Measurements from ENCODE around the gene FBXL14. TPM values are rescaled to one million over a fixed set of nuclear protein-coding genes. Genes with fewer than 3 reads are reported as not detected.

Gene FBXL14
- polyA plus RNA-seq, 4 donors: 9.9 to 14.4 (median 11.2) TPM

GRCh38 chr12:1519642-1520041 is 74.7 kb downstream of the FBXL14 start:
- no peak for DNase-seq (ENCODE audit: low read depth in 4 of 4, low spot score in 3 of 4)

DNA sequence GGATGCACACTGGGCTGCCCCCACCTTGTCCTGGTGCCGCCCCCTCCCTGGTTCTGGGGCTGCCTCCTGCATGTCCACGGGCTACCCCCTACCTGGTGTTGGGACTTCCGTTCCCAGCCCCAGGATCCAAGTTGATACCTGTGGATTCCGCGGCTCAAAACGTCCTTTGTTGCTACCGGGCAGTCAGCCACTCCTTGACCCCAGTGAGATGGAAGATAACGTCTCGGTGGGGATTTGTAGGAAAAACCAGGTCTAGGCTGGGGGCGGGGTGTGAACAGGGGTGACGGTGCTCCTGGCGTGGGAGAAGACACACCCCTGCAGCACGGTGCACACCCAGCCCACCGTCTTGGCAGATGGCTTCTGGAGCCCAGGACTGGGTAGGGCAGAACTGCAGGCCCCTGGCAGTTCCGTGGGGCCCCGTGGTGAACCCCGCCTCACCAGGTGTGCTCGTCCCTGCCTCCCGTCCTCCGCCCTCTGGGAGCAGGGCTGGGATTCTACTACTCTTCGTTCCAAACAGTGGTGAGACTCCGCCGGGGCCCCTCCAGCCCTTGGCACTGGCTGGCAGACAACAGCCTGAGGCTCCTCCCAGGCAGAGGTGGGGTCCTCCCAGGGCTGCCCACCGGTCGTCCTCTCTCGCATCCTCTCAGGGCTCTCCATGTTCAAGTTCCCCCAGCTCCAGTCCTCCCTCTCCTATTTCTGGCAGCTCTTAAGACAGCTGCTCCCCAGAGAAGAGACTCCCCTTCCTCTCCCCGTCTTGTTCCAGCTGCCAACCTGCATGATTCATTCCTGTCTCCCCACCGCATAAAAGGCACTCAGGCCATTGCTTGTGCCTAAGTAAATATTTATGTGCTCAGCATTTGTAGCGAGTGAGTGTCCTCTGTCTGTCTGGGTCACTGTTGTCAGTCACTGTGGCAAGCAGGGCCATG is 75.5 kb downstream of the FBXL14 start:
- no peak for DNase-seq (ENCODE audit: low read depth in 4 of 4, low spot score in 3 of 4)

- DNase-seq (ENCODE audit: low read depth in 4 of 4, low spot score in 3 of 4): no peak
These were observed 76.5 kb downstream of the FBXL14 start for GRCh38 chr12:1517734-1518525.

- DNase-seq (ENCODE audit: low read depth in 4 of 4, low spot score in 3 of 4): no peak
These were observed 77.4 kb downstream of the FBXL14 start for GRCh38 chr12:1517007-1517406.

Other genes starting within 250 kb of the FBXL14 start
- gene WNT5B, start 34.6 kb upstream of the FBXL14 start, polyA plus RNA-seq (ENCODE audit: insufficient read length in 4 of 4): 10 to 100 TPM in 1 of 4 donors, 1 to 10 TPM in 3; 6.2 to 22.9 (median 7.9) TPM
- gene ADIPOR2, start 96.5 kb upstream of the FBXL14 start, polyA plus RNA-seq (ENCODE audit: insufficient read length in 4 of 4): 10 to 100 TPM; 41.2 to 50.7 (median 47.9) TPM
- under 1 TPM; 0.22 to 0.42 (median 0.36) TPM for gene LRTM2, start 226.0 kb upstream of the FBXL14 start, polyA plus RNA-seq (ENCODE audit: insufficient read length in 4 of 4)